Esophagus squamous epithelium (tissue), 5 donors: ENCODE results near the gene GGN. TPM values are rescaled to one million over a fixed set of nuclear protein-coding genes. Genes with fewer than 3 reads are reported as not detected.

Source experiments
- DNase-seq: peaks from one replicate; lab custom pipeline; 2025; lab: John Stamatoyannopoulos, UW
- H3K27ac ChIP-seq, 4 donors: fragments of 200-600 bp; sonication (generic); one replicate each; pipeline ENCODE4 v1.5.1; 2016 to 2019; ENCODE audit warnings: mild to moderate bottlenecking in 1 of 4
- H3K27me3 ChIP-seq, 4 donors: fragments of 200-600 bp; sonication (generic); 1 replicate in 3 of 4; 2 replicates in 1 of 4; pipeline versions ENCODE4 v1.5.1 to v1.6.0; 2017 to 2021; ENCODE audit warnings: antibody characterized with exemption in 1 of 4
- H3K36me3 ChIP-seq, 3 donors: fragments of 200-600 bp; sonication (generic); one replicate each; pipeline ENCODE4 v1.5.1; 2016 to 2019
- H3K4me1 ChIP-seq, 3 donors: fragments of 200-600 bp; sonication (generic); one replicate each; pipeline ENCODE4 v1.5.1; 2017 to 2019
- H3K4me3 ChIP-seq, 4 donors: fragments of 200-600 bp; sonication (generic); 1 replicate in 3 of 4; 2 replicates in 1 of 4; pipeline ENCODE4 v1.5.1; 2016 to 2019; ENCODE audit warnings: mild to moderate bottlenecking in 2 of 4, moderate library complexity in 1 of 4
- H3K9me3 ChIP-seq, 3 donors: fragments of 200-600 bp; sonication (generic); one replicate each; pipeline ENCODE4 v1.5.1; 2016 to 2019
- POLR2A ChIP-seq, 4 donors: fragments of 450-650 bp; IDR thresholded peaks; one replicate each; pipeline ENCODE4 v1.6.1; 2017; ENCODE audit warnings: antibody characterized with exemption in 4 of 4, mild to moderate bottlenecking in 4 of 4, moderate library complexity in 3 of 4
- WGBS, 2 donors: methylation state at CpG; one replicate each; pipeline ENCODE4 v1.1.5; 2018; 5-methylcytosine and 5-hydroxymethylcytosine counted together
- intact Hi-C: fragments of 100-400 bp; cut with DNase I; formaldehyde crosslinking; loops from one replicate; pipeline ENCODE4 v1.15.0; 2022
- total RNA-seq, 4 donors: library from RNA; depleted of rRNA; stranded (reverse); fragments of >200 nt; gene quantifications; one replicate each; pipeline ENCODE4 v1.1.0, GENCODE V29; 2016
- TF ChIP-seq, protein P1 (sequence below), 6 experiments: fragments of 450-650 bp in 4 of 6; fragments of 200-600 bp in 2 of 6; sonication (generic) in 2 of 6; IDR thresholded peaks; one replicate each; pipeline ENCODE4 v1.5.1; 2016 to 2019; ENCODE audit warnings: antibody characterized with exemption in 6 of 6, mild to moderate bottlenecking in 4 of 6, moderate library complexity in 4 of 6
- donor health status: DM: yes; HTN: yes; CAD: no.

The GGN gene
- total RNA-seq, 4 donors from 2014 or later, result 0.15 TPM; not detected in 3

DNA sequence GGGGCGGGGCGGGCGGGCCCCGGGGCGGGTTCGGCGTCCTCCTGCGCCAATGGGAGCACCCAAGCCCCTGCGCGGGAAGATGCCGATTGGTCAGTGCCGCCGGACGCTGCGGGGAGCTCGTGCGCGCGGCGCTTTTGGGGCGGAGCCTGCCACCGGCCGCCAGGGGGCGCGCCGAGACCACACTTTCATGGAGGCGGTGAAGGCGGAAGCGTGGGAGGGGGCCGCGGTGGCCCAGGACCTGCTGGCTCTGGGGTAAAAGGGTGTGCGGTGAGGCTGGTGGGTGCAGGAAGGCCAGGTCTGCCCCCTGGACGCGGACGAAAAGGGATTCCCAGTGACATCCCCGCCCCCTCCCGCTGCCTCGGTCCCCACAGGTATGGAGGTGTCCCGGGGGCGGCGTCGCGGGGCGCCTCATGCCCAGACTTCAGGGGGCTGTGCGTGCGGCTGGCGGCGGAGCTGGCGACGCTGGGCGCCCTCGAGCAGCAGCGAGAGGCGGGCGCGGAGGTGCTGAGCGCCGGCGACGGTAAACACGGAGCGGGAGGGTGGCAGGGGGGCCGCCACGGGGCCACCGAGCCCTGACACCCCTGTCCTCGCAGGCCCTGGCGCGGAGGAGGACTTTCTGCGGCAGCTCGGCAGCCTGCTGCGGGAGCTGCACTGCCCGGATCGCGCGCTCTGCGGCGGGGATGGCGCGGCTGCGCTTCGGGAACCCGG is 15.3 kb upstream of the GGN start, which contains the start of gene FAM98C:
FAM98C (plus strand) TSS at position 127 of the 708 bp plus-strand sequence; CDS start at position 188, 61 bp downstream.
- DNase-seq, result peak; percentile 90
- Histone ChIP-seq H3K4me1 (peaks cover 5 to 20% (median 11%) of the 10 kb centered on the region in 3 donors), H3K36me3 (peaks cover 0 to 35% (median 9%) of the 10 kb centered on the region in 3 donors), H3K27me3 (peaks cover 0 to 29% (median 2%) of the 10 kb centered on the region in 4 donors), H3K9me3 (no peaks in the 10 kb centered on the region), H3K27ac (peak within 1 kb of the TSS; percentile 90 to 95 (median 92)), H3K4me3 (peak within 1 kb of the TSS; percentile 71 to 97 (median 77))
- peak in 2 of 4 donors; percentile 9 to 58 for TF ChIP-seq POLR2A (IDR thresholded peaks at IDR 0.05)
- TF ChIP-seq, protein P1, sequence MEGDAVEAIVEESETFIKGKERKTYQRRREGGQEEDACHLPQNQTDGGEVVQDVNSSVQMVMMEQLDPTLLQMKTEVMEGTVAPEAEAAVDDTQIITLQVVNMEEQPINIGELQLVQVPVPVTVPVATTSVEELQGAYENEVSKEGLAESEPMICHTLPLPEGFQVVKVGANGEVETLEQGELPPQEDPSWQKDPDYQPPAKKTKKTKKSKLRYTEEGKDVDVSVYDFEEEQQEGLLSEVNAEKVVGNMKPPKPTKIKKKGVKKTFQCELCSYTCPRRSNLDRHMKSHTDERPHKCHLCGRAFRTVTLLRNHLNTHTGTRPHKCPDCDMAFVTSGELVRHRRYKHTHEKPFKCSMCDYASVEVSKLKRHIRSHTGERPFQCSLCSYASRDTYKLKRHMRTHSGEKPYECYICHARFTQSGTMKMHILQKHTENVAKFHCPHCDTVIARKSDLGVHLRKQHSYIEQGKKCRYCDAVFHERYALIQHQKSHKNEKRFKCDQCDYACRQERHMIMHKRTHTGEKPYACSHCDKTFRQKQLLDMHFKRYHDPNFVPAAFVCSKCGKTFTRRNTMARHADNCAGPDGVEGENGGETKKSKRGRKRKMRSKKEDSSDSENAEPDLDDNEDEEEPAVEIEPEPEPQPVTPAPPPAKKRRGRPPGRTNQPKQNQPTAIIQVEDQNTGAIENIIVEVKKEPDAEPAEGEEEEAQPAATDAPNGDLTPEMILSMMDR (IDR thresholded peaks at IDR 0.05), result peak; percentile 96 to 100 (median 99)
- intact Hi-C loops, result no loop called here
- no CpG with 5 or more reads among the region's 82 CpGs for WGBS, 2 donors

DNA sequence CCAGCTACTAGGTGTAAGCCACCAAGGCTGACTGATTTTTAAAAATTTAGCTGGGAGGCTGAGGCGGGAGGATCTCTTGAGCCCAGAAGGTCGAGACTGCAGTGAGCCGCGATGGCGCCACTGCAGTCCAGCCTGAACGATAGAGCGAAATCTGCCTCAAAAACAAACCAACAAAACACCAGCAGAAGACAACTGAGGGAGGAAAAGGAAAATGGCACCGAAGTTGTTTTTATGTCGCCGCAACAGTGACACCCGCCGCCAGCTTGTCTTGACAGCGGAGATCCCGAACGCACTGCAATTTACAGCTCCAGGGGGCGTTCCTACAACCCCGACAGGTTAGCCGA is 14.8 kb upstream of the GGN start:
- Histone ChIP-seq H3K9me3 (no peaks in the 10 kb centered on the region), H3K27ac (peak overlapping the region; percentile 27 to 69 (median 61)), H3K4me1 (peaks cover 5 to 20% (median 11%) of the 10 kb centered on the region in 3 donors), H3K27me3 (peaks cover 0 to 34% (median 2%) of the 10 kb centered on the region in 4 donors), H3K4me3 (peak overlapping the region; percentile 71 to 97 (median 77)), H3K36me3 (peaks cover 0 to 30% (median 9%) of the 10 kb centered on the region in 3 donors)
- DNase-seq, result no peak
- TF ChIP-seq POLR2A (IDR thresholded peaks at IDR 0.05), result no peak
- TF ChIP-seq, protein P1 (IDR thresholded peaks at IDR 0.05), result no peak
- 0 to 7% methylated on average over 6 to 12 of the region's 18 CpGs for WGBS, 2 donors
- intact Hi-C loops, result no loop called here

DNA sequence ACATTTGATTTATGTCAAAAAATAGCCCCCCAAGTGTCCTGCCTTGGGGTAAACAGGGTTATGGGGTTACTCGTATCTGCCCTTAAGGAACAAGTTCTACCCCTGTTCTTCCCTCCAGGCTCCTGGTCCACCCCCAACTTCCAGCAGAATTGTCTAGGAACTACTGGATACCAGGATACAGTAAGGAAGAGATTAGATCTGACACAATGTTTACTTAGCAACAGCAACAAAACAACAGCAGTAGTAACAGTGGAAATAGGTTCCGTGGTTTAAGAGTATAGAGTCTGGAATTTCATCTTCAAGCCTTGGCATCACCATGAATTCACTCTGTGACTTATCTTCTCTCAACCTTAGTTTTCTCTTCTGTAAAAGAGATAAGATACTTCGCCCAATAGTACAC is 13.3 kb upstream of the GGN start:
- Histone ChIP-seq H3K4me1 (peaks cover 5 to 24% (median 11%) of the 10 kb centered on the region in 3 donors), H3K4me3 (no peak overlapping the region), H3K36me3 (peaks cover 0 to 15% (median 9%) of the 10 kb centered on the region in 3 donors), H3K9me3 (no peaks in the 10 kb centered on the region), H3K27me3 (peaks cover 0 to 48% (median 2%) of the 10 kb centered on the region in 4 donors), H3K27ac (no peak overlapping the region)
- DNase-seq, result no peak
- WGBS, 2 donors, result 50 to 64% methylated on average over 3 of the region's 3 CpGs
- intact Hi-C loops, result no loop called here
- TF ChIP-seq, protein P1 (IDR thresholded peaks at IDR 0.05), result no peak
- TF ChIP-seq POLR2A (IDR thresholded peaks at IDR 0.05), result no peak

DNA sequence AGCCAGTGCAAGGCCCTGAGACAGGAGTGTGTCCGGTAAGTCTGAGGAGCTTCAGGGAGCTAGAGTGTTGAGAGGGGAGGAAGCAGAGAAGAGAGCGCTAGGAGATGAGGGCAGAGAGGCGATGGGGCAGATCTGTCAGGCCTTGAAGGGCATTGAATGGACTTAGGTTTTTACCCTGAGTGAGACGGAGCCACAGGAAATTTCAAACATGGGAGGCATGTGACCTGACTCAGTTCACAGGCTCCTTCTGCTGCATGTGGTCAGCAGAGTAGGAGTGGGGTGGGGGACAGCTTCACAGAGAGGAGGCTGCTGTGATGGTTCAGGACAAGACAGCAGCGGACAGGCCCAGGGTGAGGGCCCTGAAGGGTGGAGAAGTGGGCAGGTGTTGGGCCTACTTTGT is 12.5 kb upstream of the GGN start:
- WGBS, 2 donors, result 69 to 80% methylated on average over 5 of the region's 5 CpGs
- H3K4me1 ChIP-seq, result peaks cover 5 to 32% (median 15%) of the 10 kb centered on the region in 3 donors
- no peak overlapping the region for H3K4me3 ChIP-seq
- no peak overlapping the region for H3K27ac ChIP-seq
- H3K36me3 ChIP-seq, result peaks cover 0 to 7% (median 5%) of the 10 kb centered on the region in 3 donors
- intact Hi-C loops, result no loop called here
- H3K27me3 ChIP-seq, result peaks cover 0 to 56% (median 2%) of the 10 kb centered on the region in 4 donors
- no peak for DNase-seq
- TF ChIP-seq POLR2A (IDR thresholded peaks at IDR 0.05), result no peak
- TF ChIP-seq, protein P1 (IDR thresholded peaks at IDR 0.05), result no peak
- no peaks in the 10 kb centered on the region for H3K9me3 ChIP-seq

DNA sequence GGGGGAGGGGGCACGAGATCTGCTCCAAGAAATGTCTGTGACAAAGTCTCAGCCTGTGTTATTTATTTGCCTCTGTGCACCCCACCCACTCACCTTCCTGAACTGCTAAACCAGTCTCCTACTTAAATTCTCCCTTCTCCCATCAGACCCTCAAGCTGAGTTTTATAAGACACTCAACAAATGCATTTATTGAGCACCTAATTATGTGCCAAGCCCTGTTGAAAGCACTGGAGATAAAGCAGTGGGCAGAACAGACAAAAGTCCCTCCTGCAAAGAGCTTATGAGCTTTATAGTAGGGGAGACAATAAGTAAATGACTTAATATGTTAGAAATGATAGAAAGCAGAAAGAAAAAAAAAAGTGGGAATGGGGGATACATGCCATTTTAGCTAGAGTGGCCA is 11.7 kb upstream of the GGN start:
- peaks cover 8 to 36% (median 16%) of the 10 kb centered on the region in 3 donors for H3K4me1 ChIP-seq
- intact Hi-C loops, result no loop called here
- no peaks in the 10 kb centered on the region for H3K36me3 ChIP-seq
- H3K27me3 ChIP-seq, result peaks cover 0 to 64% (median 2%) of the 10 kb centered on the region in 4 donors
- TF ChIP-seq, protein P1 (IDR thresholded peaks at IDR 0.05), result no peak
- TF ChIP-seq POLR2A (IDR thresholded peaks at IDR 0.05), result no peak
- no peak for DNase-seq
- no peak overlapping the region for H3K4me3 ChIP-seq
- no peak overlapping the region for H3K27ac ChIP-seq
- no peaks in the 10 kb centered on the region for H3K9me3 ChIP-seq
- WGBS, 2 donors, result 56 to 60% methylated on average over 1 of the region's 1 CpG
